ENCODE data around the gene CCNF.

Gene CCNF

GRCh38 chr16:2429034-2429770 is at the start of gene CCNF:
Gene CCNF (plus strand): TSS chr16:2429447. CDS start chr16:2429482, 35 bp downstream.
- peak; percentile 98 for DNase-seq (ENCODE audit: low read depth, low spot score)

GRCh38 chr16:2383501-2383900 is 45.7 kb upstream of the CCNF start:
- DNase-seq (ENCODE audit: low read depth, low spot score): no peak

GRCh38 chr16:2384426-2384825 is 44.8 kb upstream of the CCNF start:
- no peak for DNase-seq (ENCODE audit: low read depth, low spot score)

GRCh38 chr16:2385190-2385836 is 43.9 kb upstream of the CCNF start:
- DNase-seq (ENCODE audit: low read depth, low spot score): peak; percentile 6

GRCh38 chr16:2385982-2386381 is 43.3 kb upstream of the CCNF start:
- peak; percentile 12 for DNase-seq (ENCODE audit: low read depth, low spot score)

GRCh38 chr16:2386990-2387389 is 42.3 kb upstream of the CCNF start:
- peak; percentile 47 for DNase-seq (ENCODE audit: low read depth, low spot score)

GRCh38 chr16:2388139-2388874 is 40.9 kb upstream of the CCNF start:
- DNase-seq (ENCODE audit: low read depth, low spot score): no peak

- no peak for DNase-seq (ENCODE audit: low read depth, low spot score)
Observed at GRCh38 chr16:2388875-2389433, 40.3 kb upstream of the CCNF start.

- DNase-seq (ENCODE audit: low read depth, low spot score): no peak
Observed at GRCh38 chr16:2392025-2392424, 37.2 kb upstream of the CCNF start.

GRCh38 chr16:2398520-2398919 is 30.7 kb upstream of the CCNF start:
- DNase-seq (ENCODE audit: low read depth, low spot score): no peak

- DNase-seq (ENCODE audit: low read depth, low spot score): no peak
Observed at GRCh38 chr16:2404099-2404498, 25.1 kb upstream of the CCNF start.

- DNase-seq (ENCODE audit: low read depth, low spot score): no peak
Observed at GRCh38 chr16:2415085-2415484, 14.2 kb upstream of the CCNF start.

- no peak for DNase-seq (ENCODE audit: low read depth, low spot score)
Observed at GRCh38 chr16:2420035-2420434, 9.2 kb upstream of the CCNF start.

GRCh38 chr16:2422123-2422867 is 7.0 kb upstream of the CCNF start:
- DNase-seq (ENCODE audit: low read depth, low spot score): peak; percentile 19

GRCh38 chr16:2424061-2425007 is 4.9 kb upstream of the CCNF start:
- DNase-seq (ENCODE audit: low read depth, low spot score): no peak

- no peak for DNase-seq (ENCODE audit: low read depth, low spot score)
Observed at GRCh38 chr16:2425008-2425518, 4.2 kb upstream of the CCNF start.

- no peak for DNase-seq (ENCODE audit: low read depth, low spot score)
Observed at GRCh38 chr16:2425825-2426430, 3.3 kb upstream of the CCNF start.

GRCh38 chr16:2426941-2427361 is 2.3 kb upstream of the CCNF start:
- DNase-seq (ENCODE audit: low read depth, low spot score): no peak

- no peak for DNase-seq (ENCODE audit: low read depth, low spot score)
Observed at GRCh38 chr16:2427526-2427925, 1.7 kb upstream of the CCNF start.

Data from ELF-1 (cell line).